Activated gamma-delta T cell treated with anti-CD3 and anti-CD28 coated beads, Interleukin-2, amount 50 U/mL, for 16 hours (primary cell): Measurements from ENCODE around the gene DOK3.

Experiments used
- DNase-seq: peaks from one replicate; pipeline ENCODE4 v3.0.0-alpha.2; 2020; ENCODE audit warnings: low read depth

The DOK3 gene

GRCh38 chr5:177462021-177462670 lies 47.5 kb downstream of the DOK3 start:
- DNase-seq: no peak

- DNase-seq: no peak
Measured at GRCh38 chr5:177459819-177460628, 49.6 kb downstream of the DOK3 start.

- DNase-seq: no peak
Measured at GRCh38 chr5:177459357-177459756, 50.3 kb downstream of the DOK3 start.

- no peak for DNase-seq
Measured at GRCh38 chr5:177458912-177459350, 50.7 kb downstream of the DOK3 start.

GRCh38 chr5:177457852-177458681 lies 51.6 kb downstream of the DOK3 start:
- no peak for DNase-seq

GRCh38 chr5:177456976-177457851 lies 52.4 kb downstream of the DOK3 start:
- no peak for DNase-seq

GRCh38 chr5:177456591-177456964 lies 53.0 kb downstream of the DOK3 start:
- DNase-seq: no peak

GRCh38 chr5:177455661-177456590 lies 53.7 kb downstream of the DOK3 start:
- peak; percentile 96 for DNase-seq

GRCh38 chr5:177455036-177455660 lies 54.5 kb downstream of the DOK3 start:
- DNase-seq: peak; percentile 85

GRCh38 chr5:177454397-177455035 lies 55.1 kb downstream of the DOK3 start:
- DNase-seq: peak; percentile 92

- no peak for DNase-seq
Measured at GRCh38 chr5:177453852-177454396, 55.7 kb downstream of the DOK3 start.

GRCh38 chr5:177452688-177453638 lies 56.7 kb downstream of the DOK3 start:
- no peak for DNase-seq
